ENCODE data around the gene SDHAF1.
A peak's percentile ranks its signal among the peaks of the same experiment; 100 is the strongest.

DNA sequence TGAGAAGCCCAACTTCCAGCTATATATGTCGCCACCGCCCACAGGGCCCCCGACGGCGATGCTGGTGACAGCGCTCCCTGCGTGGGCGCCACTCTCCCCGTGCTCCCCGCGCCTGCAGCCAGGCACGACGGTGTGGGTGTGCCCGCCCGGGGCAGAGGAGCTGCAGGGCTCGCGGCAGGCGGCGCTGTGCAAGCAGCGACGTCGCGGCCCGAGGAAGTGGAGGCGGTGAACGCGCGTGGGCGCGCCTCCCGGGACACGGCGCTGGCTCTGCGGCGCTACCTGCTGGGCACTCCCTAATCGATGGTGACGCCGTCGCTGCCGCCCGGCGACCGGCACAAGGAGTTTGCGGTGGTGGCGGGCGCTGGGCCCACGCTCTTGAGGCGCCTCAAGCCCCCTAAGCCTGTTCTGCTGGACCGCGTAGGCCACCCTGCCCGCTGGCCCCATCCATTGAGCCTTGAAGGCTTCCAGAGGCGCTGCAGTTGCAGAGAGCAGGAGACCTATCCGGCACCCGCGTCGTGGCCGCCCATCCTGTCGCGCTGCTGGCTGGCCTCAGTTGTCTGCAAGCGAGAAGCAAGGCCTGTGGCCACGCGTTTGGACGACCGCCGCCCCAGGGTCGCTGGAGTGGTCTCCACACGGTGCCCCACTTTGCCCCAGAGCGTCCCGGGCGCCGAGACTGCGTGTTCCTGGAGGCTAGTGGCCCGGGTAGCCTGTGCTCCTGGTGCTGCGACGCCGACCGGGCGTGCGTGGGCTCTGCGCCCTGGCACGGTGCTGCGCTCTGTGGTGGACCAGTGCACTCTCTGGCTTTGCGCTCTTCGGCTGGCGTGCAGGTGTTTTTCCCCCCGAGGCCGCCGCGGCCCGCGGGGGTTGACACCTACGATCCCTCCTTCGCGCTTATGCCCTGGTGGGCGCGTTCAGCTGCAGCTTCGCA is 35.7 kb upstream of the SDHAF1 start:
- TF ChIP-seq, protein P1, sequence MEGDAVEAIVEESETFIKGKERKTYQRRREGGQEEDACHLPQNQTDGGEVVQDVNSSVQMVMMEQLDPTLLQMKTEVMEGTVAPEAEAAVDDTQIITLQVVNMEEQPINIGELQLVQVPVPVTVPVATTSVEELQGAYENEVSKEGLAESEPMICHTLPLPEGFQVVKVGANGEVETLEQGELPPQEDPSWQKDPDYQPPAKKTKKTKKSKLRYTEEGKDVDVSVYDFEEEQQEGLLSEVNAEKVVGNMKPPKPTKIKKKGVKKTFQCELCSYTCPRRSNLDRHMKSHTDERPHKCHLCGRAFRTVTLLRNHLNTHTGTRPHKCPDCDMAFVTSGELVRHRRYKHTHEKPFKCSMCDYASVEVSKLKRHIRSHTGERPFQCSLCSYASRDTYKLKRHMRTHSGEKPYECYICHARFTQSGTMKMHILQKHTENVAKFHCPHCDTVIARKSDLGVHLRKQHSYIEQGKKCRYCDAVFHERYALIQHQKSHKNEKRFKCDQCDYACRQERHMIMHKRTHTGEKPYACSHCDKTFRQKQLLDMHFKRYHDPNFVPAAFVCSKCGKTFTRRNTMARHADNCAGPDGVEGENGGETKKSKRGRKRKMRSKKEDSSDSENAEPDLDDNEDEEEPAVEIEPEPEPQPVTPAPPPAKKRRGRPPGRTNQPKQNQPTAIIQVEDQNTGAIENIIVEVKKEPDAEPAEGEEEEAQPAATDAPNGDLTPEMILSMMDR (IDR thresholded peaks at IDR 0.05; ENCODE audit: insufficient read depth, low read length): no peak
- TF ChIP-seq POLR2AphosphoS5 (IDR thresholded peaks at IDR 0.05; ENCODE audit: low read depth): no peak
- TF ChIP-seq, protein P2, sequence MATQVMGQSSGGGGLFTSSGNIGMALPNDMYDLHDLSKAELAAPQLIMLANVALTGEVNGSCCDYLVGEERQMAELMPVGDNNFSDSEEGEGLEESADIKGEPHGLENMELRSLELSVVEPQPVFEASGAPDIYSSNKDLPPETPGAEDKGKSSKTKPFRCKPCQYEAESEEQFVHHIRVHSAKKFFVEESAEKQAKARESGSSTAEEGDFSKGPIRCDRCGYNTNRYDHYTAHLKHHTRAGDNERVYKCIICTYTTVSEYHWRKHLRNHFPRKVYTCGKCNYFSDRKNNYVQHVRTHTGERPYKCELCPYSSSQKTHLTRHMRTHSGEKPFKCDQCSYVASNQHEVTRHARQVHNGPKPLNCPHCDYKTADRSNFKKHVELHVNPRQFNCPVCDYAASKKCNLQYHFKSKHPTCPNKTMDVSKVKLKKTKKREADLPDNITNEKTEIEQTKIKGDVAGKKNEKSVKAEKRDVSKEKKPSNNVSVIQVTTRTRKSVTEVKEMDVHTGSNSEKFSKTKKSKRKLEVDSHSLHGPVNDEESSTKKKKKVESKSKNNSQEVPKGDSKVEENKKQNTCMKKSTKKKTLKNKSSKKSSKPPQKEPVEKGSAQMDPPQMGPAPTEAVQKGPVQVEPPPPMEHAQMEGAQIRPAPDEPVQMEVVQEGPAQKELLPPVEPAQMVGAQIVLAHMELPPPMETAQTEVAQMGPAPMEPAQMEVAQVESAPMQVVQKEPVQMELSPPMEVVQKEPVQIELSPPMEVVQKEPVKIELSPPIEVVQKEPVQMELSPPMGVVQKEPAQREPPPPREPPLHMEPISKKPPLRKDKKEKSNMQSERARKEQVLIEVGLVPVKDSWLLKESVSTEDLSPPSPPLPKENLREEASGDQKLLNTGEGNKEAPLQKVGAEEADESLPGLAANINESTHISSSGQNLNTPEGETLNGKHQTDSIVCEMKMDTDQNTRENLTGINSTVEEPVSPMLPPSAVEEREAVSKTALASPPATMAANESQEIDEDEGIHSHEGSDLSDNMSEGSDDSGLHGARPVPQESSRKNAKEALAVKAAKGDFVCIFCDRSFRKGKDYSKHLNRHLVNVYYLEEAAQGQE (IDR thresholded peaks at IDR 0.05; ENCODE audit: insufficient replicate concordance, low read depth): peak; percentile 17
- no peak for TF ChIP-seq GABPA (IDR thresholded peaks at IDR 0.05; ENCODE audit: low read depth)
- TF ChIP-seq SPI1 (IDR thresholded peaks at IDR 0.05; ENCODE audit: borderline replicate concordance, low read depth): no peak

All from HL-60 (cell line).